Vagina (tissue), 2 donors: ENCODE results near the gene AMT.

Source experiments
- POLR2A ChIP-seq, 2 donors: fragments of 450-650 bp; IDR thresholded peaks; one replicate each; pipeline ENCODE4 v1.6.1; 2017; ENCODE audit warnings: antibody characterized with exemption in 2 of 2, mild to moderate bottlenecking in 2 of 2, moderate library complexity in 2 of 2
- POLR2AphosphoS5 ChIP-seq, 2 donors: sonication (generic); formaldehyde crosslinking; IDR thresholded peaks; one replicate each; pipeline ENCODE4 v1.9.0; 2017; ENCODE audit warnings: antibody characterized with exemption in 2 of 2, mild to moderate bottlenecking in 2 of 2, low read depth in 1 of 2; ENCODE audit not compliant: insufficient read depth in 1 of 2

DNA sequence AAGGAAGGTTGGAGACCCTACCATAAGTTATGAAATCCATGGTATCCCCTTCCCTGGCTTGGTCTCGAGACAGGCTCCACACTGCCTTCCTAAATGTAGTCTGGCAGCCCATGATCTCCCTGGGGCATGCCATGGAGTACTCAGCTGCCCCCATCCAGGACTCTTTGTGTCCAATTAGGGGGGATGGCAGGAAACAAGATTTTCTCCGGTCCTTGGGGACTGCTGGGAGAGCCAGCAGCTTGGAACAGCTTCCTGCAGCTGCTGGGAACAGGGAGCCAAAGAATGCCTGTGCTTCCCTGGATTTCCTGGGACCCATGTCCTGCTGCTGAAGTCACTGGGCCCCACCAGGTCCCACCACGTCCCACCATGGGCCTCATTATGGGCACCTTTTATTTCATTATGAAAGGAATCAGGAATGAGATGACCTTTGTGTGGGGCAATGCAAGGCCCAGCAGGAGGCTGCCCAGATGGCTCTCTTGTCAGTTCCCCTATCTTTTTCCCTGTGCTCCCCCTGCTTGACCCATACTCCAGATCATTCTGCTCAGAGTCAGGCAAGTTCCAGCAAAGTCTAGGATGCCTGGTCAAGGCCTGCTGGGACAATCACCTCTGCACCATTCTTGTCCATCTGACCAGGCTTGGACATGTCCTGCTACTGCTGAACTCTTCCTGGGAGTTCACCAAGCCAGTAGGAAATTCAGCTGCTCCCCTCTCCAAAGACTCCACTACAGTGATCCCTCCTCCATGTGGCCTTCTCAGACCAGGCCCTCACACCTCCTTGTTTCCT is 32.8 kb upstream of the AMT start:
- no peak for TF ChIP-seq POLR2A (IDR thresholded peaks at IDR 0.05)
- no peak for TF ChIP-seq POLR2AphosphoS5 (IDR thresholded peaks at IDR 0.05; ENCODE audit: insufficient read depth in 1 of 2, low read depth in 1 of 2)
